HG02840 (cell line): ENCODE data around the gene ATP6V0A1.
"Not testable (repeated sequence)": the region's sequence is repeated elsewhere in the genome, so short reads cannot be mapped to it uniquely, and the experiment has no call there.

Experiments used
- ATAC-seq: cut with Tn5 transposase; IDR thresholded peaks from one replicate; pipeline ENCODE4 v1.9.1; 2021; ENCODE audit warnings: mild to moderate bottlenecking, moderate library complexity, moderate number of reproducible peaks; ENCODE audit not compliant: unreplicated experiment, low FRiP score

The ATP6V0A1 gene

GRCh38 chr17:42431758-42432161 is 26.9 kb upstream of the ATP6V0A1 start:
- ATAC-seq, result no peak

GRCh38 chr17:42436391-42436790 is 22.3 kb upstream of the ATP6V0A1 start:
- no peak for ATAC-seq

GRCh38 chr17:42438600-42439567 is 19.8 kb upstream of the ATP6V0A1 start:
- ATAC-seq, result no peak

GRCh38 chr17:42441371-42442195 is 17.1 kb upstream of the ATP6V0A1 start:
- no peak for ATAC-seq

GRCh38 chr17:42442196-42442565 is 16.5 kb upstream of the ATP6V0A1 start:
- no peak for ATAC-seq

- not testable (repeated sequence) for ATAC-seq
Observed at GRCh38 chr17:42449176-42449575, 9.5 kb upstream of the ATP6V0A1 start.

GRCh38 chr17:42449838-42450237 is 8.8 kb upstream of the ATP6V0A1 start:
- ATAC-seq, result not testable (repeated sequence)

GRCh38 chr17:42451270-42451669 is 7.4 kb upstream of the ATP6V0A1 start:
- ATAC-seq, result not testable (repeated sequence)

GRCh38 chr17:42453439-42453838 is 5.2 kb upstream of the ATP6V0A1 start:
- ATAC-seq, result no peak

- ATAC-seq, result not testable (repeated sequence)
Observed at GRCh38 chr17:42454987-42455386, 3.7 kb upstream of the ATP6V0A1 start.

- no peak for ATAC-seq
Observed at GRCh38 chr17:42456223-42457106, 2.2 kb upstream of the ATP6V0A1 start.

GRCh38 chr17:42457107-42457792 is 1.4 kb upstream of the ATP6V0A1 start:
- no peak for ATAC-seq

GRCh38 chr17:42459256-42459800 is 650 bp downstream of the ATP6V0A1 start:
- ATAC-seq, result no peak

- ATAC-seq, result no peak
Observed at GRCh38 chr17:42459801-42460281, 1.2 kb downstream of the ATP6V0A1 start.

- ATAC-seq, result no peak
Observed at GRCh38 chr17:42460371-42460770, 1.7 kb downstream of the ATP6V0A1 start.

GRCh38 chr17:42463976-42464400 is 5.3 kb downstream of the ATP6V0A1 start:
- no peak for ATAC-seq

GRCh38 chr17:42467889-42468288 is 9.2 kb downstream of the ATP6V0A1 start:
- no peak for ATAC-seq

GRCh38 chr17:42472709-42473521 is 14.2 kb downstream of the ATP6V0A1 start:
- no peak for ATAC-seq
